Left lung (tissue), 10 donors: Measurements from ENCODE around the gene LIN7B. TPM values are rescaled to one million over a fixed set of nuclear protein-coding genes. Genes with fewer than 3 reads are reported as not detected.

ENCODE experiments used
- ATAC-seq: fragments of 200-7000 bp; cut with Tn5 transposase; one replicate; pipeline ENCODE4 v1.9.1; 2020; ENCODE audit warnings: moderate library complexity
- DNase-seq, 4 donors: peaks; one replicate each; pipeline ENCODE4 v3.0.0-alpha.2; 2013 to 2020
- H3K27ac ChIP-seq, 2 donors: fragments of 200-600 bp; sonication (generic) in 1 of 2; one replicate each; pipeline versions ENCODE4 v1.5.0 to v1.8.0; 2020 to 2021
- H3K27me3 ChIP-seq, 2 donors: fragments of 200-600 bp; sonication (generic) in 1 of 2; one replicate each; pipeline versions ENCODE4 v1.5.0 to v1.8.0; 2020 to 2021
- H3K36me3 ChIP-seq, 2 donors: fragments of 200-600 bp; sonication (generic) in 1 of 2; one replicate each; pipeline versions ENCODE4 v1.5.0 to v1.8.0; 2020 to 2021
- H3K4me1 ChIP-seq, 2 donors: fragments of 200-600 bp; one replicate each; pipeline ENCODE4 v1.8.0; 2021
- H3K4me3 ChIP-seq, 2 donors: fragments of 200-600 bp; sonication (generic) in 1 of 2; one replicate each; pipeline versions ENCODE4 v1.5.0 to v1.8.0; 2020 to 2021; ENCODE audit warnings: mild to moderate bottlenecking in 1 of 2
- H3K9me3 ChIP-seq, 2 donors: fragments of 200-600 bp; sonication (generic) in 1 of 2; one replicate each; pipeline versions ENCODE4 v1.5.0 to v1.8.0; 2020 to 2021
- intact Hi-C, 2 donors: fragments of 100-400 bp; cut with DNase I; formaldehyde crosslinking; loops; one replicate each; pipeline versions ENCODE4 v1.11.2 to v1.14.2; 2022
- polyA plus RNA-seq, 6 donors: library from polyadenylated mRNA; unstranded; fragments of 120-200 nt; gene quantifications; one replicate each; pipeline ENCODE4 v1.2.1, GENCODE V29; 2013; ENCODE audit not compliant: insufficient read length in 6 of 6
- total RNA-seq, 2 donors: library from RNA; stranded (reverse); fragmentation: NEBNext Ultra II Directional; extraction: Animal tissue kit (Norgen Biotek cat#: 25700); gene quantifications; one replicate each; pipeline ENCODE4 v1.2.1, GENCODE V29; 2021
- TF ChIP-seq, protein P1 (sequence below), 2 donors: fragments of 200-600 bp; sonication (generic) in 1 of 2; IDR thresholded peaks; one replicate each; pipeline versions ENCODE4 v1.5.0 to v1.8.0; 2021; ENCODE audit warnings: antibody characterized with exemption in 2 of 2
- donor health status: DM: no; HTN: yes; CAD: no.
- donor health status: DM: no; HTN: no; CAD: no.

Gene LIN7B
- total and polyA plus RNA-seq, 8 donors, result 6.5 to 12.5 (median 8.1) TPM

- Histone ChIP-seq H3K4me3 (peak overlapping the region; percentile 61 to 64), H3K27ac (peak overlapping the region; percentile 63 to 73), H3K27me3 (peaks cover 0 to 61% of the 10 kb centered on the region in 2 donors), H3K36me3 (no peaks in the 10 kb centered on the region), H3K4me1 (peaks cover 12 to 50% of the 10 kb centered on the region in 2 donors), H3K9me3 (no peaks in the 10 kb centered on the region)
- intact Hi-C loops, result loop anchor here in 1 of 2 donors (5.0 kb wide), 1 partner anchor 51 kb away; no protein-coding TSS in a partner anchor
- DNase-seq (peak in 1 of 4 donors; percentile 50), ATAC-seq (no peak)
- TF ChIP-seq, protein P1, sequence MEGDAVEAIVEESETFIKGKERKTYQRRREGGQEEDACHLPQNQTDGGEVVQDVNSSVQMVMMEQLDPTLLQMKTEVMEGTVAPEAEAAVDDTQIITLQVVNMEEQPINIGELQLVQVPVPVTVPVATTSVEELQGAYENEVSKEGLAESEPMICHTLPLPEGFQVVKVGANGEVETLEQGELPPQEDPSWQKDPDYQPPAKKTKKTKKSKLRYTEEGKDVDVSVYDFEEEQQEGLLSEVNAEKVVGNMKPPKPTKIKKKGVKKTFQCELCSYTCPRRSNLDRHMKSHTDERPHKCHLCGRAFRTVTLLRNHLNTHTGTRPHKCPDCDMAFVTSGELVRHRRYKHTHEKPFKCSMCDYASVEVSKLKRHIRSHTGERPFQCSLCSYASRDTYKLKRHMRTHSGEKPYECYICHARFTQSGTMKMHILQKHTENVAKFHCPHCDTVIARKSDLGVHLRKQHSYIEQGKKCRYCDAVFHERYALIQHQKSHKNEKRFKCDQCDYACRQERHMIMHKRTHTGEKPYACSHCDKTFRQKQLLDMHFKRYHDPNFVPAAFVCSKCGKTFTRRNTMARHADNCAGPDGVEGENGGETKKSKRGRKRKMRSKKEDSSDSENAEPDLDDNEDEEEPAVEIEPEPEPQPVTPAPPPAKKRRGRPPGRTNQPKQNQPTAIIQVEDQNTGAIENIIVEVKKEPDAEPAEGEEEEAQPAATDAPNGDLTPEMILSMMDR (IDR thresholded peaks at IDR 0.05), result no peak
Observed at GRCh38 chr19:49148044-49148682, 34.0 kb downstream of the LIN7B start.

- H3K4me3 ChIP-seq, result peak overlapping the region; percentile 61 to 64
- no peaks in the 10 kb centered on the region for H3K36me3 ChIP-seq
- intact Hi-C loops, result loop anchor here in 1 of 2 donors (5.0 kb wide), 1 partner anchor 52 kb away; no protein-coding TSS in a partner anchor
- peak overlapping the region; percentile 70 to 73 for H3K27ac ChIP-seq
- DNase-seq (peak; percentile 94 to 97 (median 96)), ATAC-seq (peak; percentile 89)
- peaks cover 12 to 49% of the 10 kb centered on the region in 2 donors for H3K4me1 ChIP-seq
- no peaks in the 10 kb centered on the region for H3K9me3 ChIP-seq
- H3K27me3 ChIP-seq, result peaks cover 0 to 61% of the 10 kb centered on the region in 2 donors
- TF ChIP-seq, protein P1 (IDR thresholded peaks at IDR 0.05), result no peak
Observed at GRCh38 chr19:49148784-49149651, 34.8 kb downstream of the LIN7B start.

DNA sequence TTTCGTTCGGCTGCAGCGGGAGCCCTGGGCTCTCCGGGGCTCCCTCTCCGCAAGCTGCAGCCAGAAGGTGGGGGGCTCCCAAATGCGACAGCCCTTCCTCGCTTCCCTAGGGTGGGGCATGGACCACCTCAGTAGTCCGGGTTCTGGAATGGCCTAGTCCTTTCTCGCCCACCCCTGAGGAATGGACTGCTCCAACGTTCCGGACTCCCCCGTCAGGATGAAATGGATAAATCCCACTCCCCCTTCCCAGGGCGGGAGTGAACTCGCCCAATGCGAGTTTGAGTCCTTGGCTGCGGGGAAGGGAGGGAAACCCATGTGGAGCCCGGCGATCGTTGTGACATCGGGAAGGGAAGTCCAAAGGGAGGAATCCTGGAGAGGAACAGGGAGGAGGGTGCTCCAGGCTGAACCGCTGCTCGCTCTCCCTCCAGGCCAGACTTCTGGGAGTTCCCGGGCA, 35.5 kb downstream of the LIN7B start:
- Histone ChIP-seq H3K9me3 (no peaks in the 10 kb centered on the region), H3K27ac (peak overlapping the region; percentile 70 to 73), H3K36me3 (no peaks in the 10 kb centered on the region), H3K27me3 (peaks cover 0 to 61% of the 10 kb centered on the region in 2 donors), H3K4me3 (peak overlapping the region; percentile 61 to 64), H3K4me1 (peaks cover 12 to 49% of the 10 kb centered on the region in 2 donors)
- DNase-seq (peak; percentile 50 to 91 (median 73)), ATAC-seq (peak; percentile 40)
- TF ChIP-seq, protein P1 (IDR thresholded peaks at IDR 0.05), result no peak
- intact Hi-C loops, result loop anchor here in 1 of 2 donors (5.0 kb wide), 1 partner anchor 52 kb away; no protein-coding TSS in a partner anchor

DNA sequence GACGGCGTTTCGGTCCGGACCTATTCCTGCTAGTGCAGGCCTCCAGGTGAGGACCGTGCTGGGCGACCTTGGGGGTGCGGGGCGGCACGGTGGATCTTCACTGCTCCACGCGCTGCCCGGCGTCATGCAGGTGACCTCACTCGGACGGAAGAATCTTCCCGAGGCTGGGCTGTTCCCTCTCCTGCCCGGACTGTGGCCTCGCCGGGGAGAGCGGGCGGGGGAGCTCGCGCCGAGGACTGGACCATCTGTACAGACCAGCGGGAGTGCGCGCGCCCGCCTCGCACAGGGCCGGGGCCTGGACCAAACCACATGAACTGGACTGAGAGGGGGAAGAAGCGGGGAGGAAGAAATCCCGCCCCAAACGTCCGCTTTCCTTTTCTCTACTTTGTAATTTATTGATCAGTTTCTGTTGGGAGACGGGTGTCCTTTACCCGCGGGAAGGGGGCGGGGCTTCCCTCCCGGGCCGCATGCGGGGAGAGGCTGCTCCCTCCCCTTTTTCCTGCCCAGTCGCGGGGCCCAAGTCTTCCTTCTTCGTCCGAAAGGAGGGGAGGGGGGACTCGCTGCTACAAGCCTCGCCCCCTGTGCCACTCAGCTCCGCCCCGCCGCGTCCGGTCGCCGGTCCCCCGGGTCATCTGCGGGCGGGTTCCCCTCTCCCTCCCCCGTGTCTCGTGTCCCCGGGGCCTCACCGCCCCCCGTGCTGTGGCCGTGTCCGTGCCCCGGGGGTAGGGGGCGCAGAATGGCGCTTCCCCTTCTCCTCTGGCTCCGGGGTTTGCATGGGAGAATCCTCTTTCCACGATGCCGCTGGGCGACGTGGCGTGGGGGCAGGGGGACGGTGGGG, 36.2 kb downstream of the LIN7B start:
- peak; percentile 82 to 93 (median 92) for DNase-seq
- TF ChIP-seq, protein P1 (IDR thresholded peaks at IDR 0.05), result no peak
- H3K4me1 ChIP-seq, result peaks cover 12 to 49% of the 10 kb centered on the region in 2 donors
- H3K36me3 ChIP-seq, result no peaks in the 10 kb centered on the region
- H3K4me3 ChIP-seq, result peak overlapping the region; percentile 61 to 64
- no peaks in the 10 kb centered on the region for H3K9me3 ChIP-seq
- peaks cover 0 to 61% of the 10 kb centered on the region in 2 donors for H3K27me3 ChIP-seq
- H3K27ac ChIP-seq, result peak overlapping the region; percentile 70 to 73
- peak; percentile 74 for ATAC-seq
- intact Hi-C loops, result no loop called here
